HepG2 (cell line): ENCODE data around the gene PPM1M. TPM values are rescaled to one million over a fixed set of nuclear protein-coding genes. Genes with fewer than 3 reads are reported as not detected.

ENCODE experiments used
- CCDC6 ChIP-seq: sonication (generic); formaldehyde crosslinking; IDR thresholded peaks from 2 replicates; pipeline ENCODE4 v1.8.1; 2022; ENCODE audit warnings: mild to moderate bottlenecking, missing genetic modification reagents, moderate library complexity
- CREB1 ChIP-seq, 2 experiments: fragments of 450-650 bp in 1 of 2; IDR thresholded peaks; 2 replicates each; pipeline ENCODE4 v1.6.1; 2016 to 2017; ENCODE audit warnings: control low read depth in 1 of 2, mild to moderate bottlenecking in 1 of 2, missing compliant biosample characterization in 1 of 2, missing genetic modification characterization in 1 of 2
- DR1 ChIP-seq: sonication (generic); formaldehyde crosslinking; IDR thresholded peaks from 2 replicates; pipeline ENCODE4 v1.8.0; 2021; ENCODE audit warnings: mild to moderate bottlenecking, missing genetic modification reagents, inconsistent platforms
- DRAP1 ChIP-seq: IDR thresholded peaks from 2 replicates; pipeline ENCODE4 v1.6.1; 2016; ENCODE audit warnings: missing genetic modification reagents, missing compliant biosample characterization
- HNF1A ChIP-seq, 2 experiments: sonication (generic) in 1 of 2; formaldehyde crosslinking in 1 of 2; IDR thresholded peaks; 2 replicates each; pipeline versions ENCODE4 v1.4.0 to v1.6.1; 2016 to 2020; ENCODE audit warnings: borderline replicate concordance in 1 of 2, low read depth in 1 of 2, mild to moderate bottlenecking in 1 of 2, missing genetic modification reagents in 1 of 2
- MLX ChIP-seq: IDR thresholded peaks from 2 replicates; pipeline ENCODE4 v1.6.1; 2016
- NKX3-1 ChIP-seq: sonication (generic); formaldehyde crosslinking; IDR thresholded peaks from 2 replicates; pipeline ENCODE4 v1.5.0; 2020; ENCODE audit warnings: missing genetic modification reagents
- PBX3 ChIP-seq: sonication (generic); formaldehyde crosslinking; IDR thresholded peaks from 2 replicates; pipeline ENCODE4 v1.8.1; 2023; ENCODE audit warnings: missing genetic modification reagents, inconsistent platforms, borderline replicate concordance
- PCBP2 ChIP-seq: fragments of 200-400 bp; formaldehyde crosslinking; optimal IDR thresholded peaks from 2 replicates; pipeline ENCODE3; 2018; ENCODE audit warnings: low read length, low read depth; ENCODE audit not compliant: poor library complexity, severe bottlenecking
- RBM39 ChIP-seq: fragments of 200-400 bp; formaldehyde crosslinking; IDR thresholded peaks from one replicate; pipeline ENCODE4 v1.6.1; 2018; ENCODE audit warnings: antibody characterized with exemption, mild to moderate bottlenecking, low read depth, low read length; ENCODE audit not compliant: poor library complexity, severe bottlenecking
- SRSF1 ChIP-seq: fragments of 200-400 bp; formaldehyde crosslinking; optimal IDR thresholded peaks from 2 replicates; pipeline ENCODE3; 2017; ENCODE audit warnings: mild to moderate bottlenecking, low read depth, low read length, moderate library complexity
- TGIF2 ChIP-seq: IDR thresholded peaks from 2 replicates; pipeline ENCODE4 v1.6.1; 2016; ENCODE audit warnings: control low read depth, missing compliant biosample characterization
- ZBTB25 ChIP-seq: IDR thresholded peaks from 2 replicates; pipeline ENCODE4 v1.6.1; 2018; ENCODE audit warnings: missing genetic modification reagents
- ZNF431 ChIP-seq: sonication (generic); formaldehyde crosslinking; IDR thresholded peaks from 2 replicates; pipeline ENCODE4 v1.9.0; 2022; ENCODE audit warnings: missing genetic modification reagents, low read depth, mild to moderate bottlenecking, borderline replicate concordance
- ZNF44 ChIP-seq: sonication (generic); formaldehyde crosslinking; IDR thresholded peaks from 2 replicates; pipeline ENCODE4 v1.5.1; 2020; ENCODE audit warnings: mild to moderate bottlenecking, missing genetic modification reagents
- ZNF605 ChIP-seq: sonication (generic); formaldehyde crosslinking; IDR thresholded peaks from 2 replicates; pipeline ENCODE4 v1.8.0; 2022; ENCODE audit warnings: mild to moderate bottlenecking, missing genetic modification reagents
- ZNF615 ChIP-seq: sonication (generic); formaldehyde crosslinking; IDR thresholded peaks from 2 replicates; pipeline ENCODE4 v1.5.0; 2020; ENCODE audit warnings: mild to moderate bottlenecking, missing genetic modification reagents, borderline replicate concordance
- ZNF775 ChIP-seq: sonication (generic); formaldehyde crosslinking; IDR thresholded peaks from 2 replicates; pipeline ENCODE4 v1.4.0; 2020; ENCODE audit warnings: missing genetic modification reagents, mild to moderate bottlenecking, moderate library complexity, borderline replicate concordance
- polyA plus RNA-seq, 8 experiments: library from polyadenylated mRNA; depleted of rRNA in 3 of 8; stranded (reverse) in 7 of 8; unstranded in 1 of 8; fragments of >200 nt; fragmentation: Illumina TruSeq in 4 of 8; extraction: Trizol in 4 of 8; gene quantifications; 2 replicates each; pipeline versions ENCODE4 v1.2.1 to v1.2.3, GENCODE V29; 2011 to 2016; ENCODE audit warnings: low read depth in 4 of 8, missing spikeins in 1 of 8, mixed read lengths in 1 of 8; ENCODE audit not compliant: insufficient read depth in 1 of 8
- total RNA-seq, 5 experiments: library from RNA; depleted of rRNA; stranded (reverse); fragments of >200 nt; fragmentation: Illumina TruSeq; extraction: Trizol; gene quantifications; 2 replicates each; pipeline ENCODE4 v1.2.3, GENCODE V29; 2016; ENCODE audit warnings: low read depth in 1 of 5

Gene PPM1M
- total and polyA plus RNA-seq, 2 of the 13 experiments (the other 11 are each of a cell fraction or from before 2014, with no cell fraction given), result 2.5 to 5.9 TPM

- peak; percentile 99 for TF ChIP-seq HNF1A (IDR thresholded peaks at IDR 0.05; ENCODE audit: low read depth)
- TF ChIP-seq HNF1A (CRISPR knock-in tag; IDR thresholded peaks at IDR 0.05; ENCODE audit: borderline replicate concordance), result peak; percentile 99
- peak; percentile 30; the same call in 1 of the 2 replicates for TF ChIP-seq ZNF615
- peak; percentile 86; the same call in 1 of the 2 replicates for TF ChIP-seq ZNF431 (CRISPR knock-in tag)
- TF ChIP-seq PBX3 (CRISPR knock-in tag), result no peak
- TF ChIP-seq ZNF44 (CRISPR knock-in tag), result peak; percentile 82; the same call in 1 of the 2 replicates
- peak; percentile 72; the same call in 1 of the 2 replicates for TF ChIP-seq DR1 (CRISPR knock-in tag)
- 0 out of 2 replicates have a peak, but pooled peaks have one; percentile 56 for TF ChIP-seq ZNF775 (CRISPR knock-in tag)
- TF ChIP-seq ZBTB25 (CRISPR knock-in tag), result peak; percentile 57; the same call in 1 of the 2 replicates
- peak; percentile 38 for TF ChIP-seq NKX3-1
- no peak for TF ChIP-seq PCBP2
- TF ChIP-seq ZNF605 (CRISPR knock-in tag), result peak; percentile 82
- TF ChIP-seq CCDC6 (CRISPR knock-in tag), result peak; percentile 39
- TF ChIP-seq DRAP1 (CRISPR knock-in tag), result peak; percentile 97
- peak; percentile 81 for TF ChIP-seq RBM39
- TF ChIP-seq CREB1 (IDR thresholded peaks at IDR 0.05), result no peak
- TF ChIP-seq CREB1 (CRISPR knock-in tag; IDR thresholded peaks at IDR 0.05), result peak; percentile 76
- TF ChIP-seq TGIF2 (CRISPR knock-in tag), result peak; percentile 73; the same call in 1 of the 2 replicates
- TF ChIP-seq MLX (CRISPR knock-in tag), result peak; percentile 86
- TF ChIP-seq SRSF1, result peak; percentile 62
Observed at GRCh38 chr3:52289747-52290595, 44.4 kb downstream of the PPM1M start (continued).
